CD4-positive, alpha-beta T cell treated with Interleukin-17A for 4 hours (primary cell): Measurements from ENCODE around the gene GDPD4.

Experiments used
- DNase-seq: peaks from one replicate; pipeline ENCODE4 v3.0.0-alpha.2; 2020; ENCODE audit warnings: mixed read lengths

The GDPD4 gene

GRCh38 chr11:77203901-77204753 lies 97.4 kb downstream of the GDPD4 start:
- DNase-seq = no peak

GRCh38 chr11:77202941-77203900 lies 98.3 kb downstream of the GDPD4 start:
- no peak for DNase-seq

DNA sequence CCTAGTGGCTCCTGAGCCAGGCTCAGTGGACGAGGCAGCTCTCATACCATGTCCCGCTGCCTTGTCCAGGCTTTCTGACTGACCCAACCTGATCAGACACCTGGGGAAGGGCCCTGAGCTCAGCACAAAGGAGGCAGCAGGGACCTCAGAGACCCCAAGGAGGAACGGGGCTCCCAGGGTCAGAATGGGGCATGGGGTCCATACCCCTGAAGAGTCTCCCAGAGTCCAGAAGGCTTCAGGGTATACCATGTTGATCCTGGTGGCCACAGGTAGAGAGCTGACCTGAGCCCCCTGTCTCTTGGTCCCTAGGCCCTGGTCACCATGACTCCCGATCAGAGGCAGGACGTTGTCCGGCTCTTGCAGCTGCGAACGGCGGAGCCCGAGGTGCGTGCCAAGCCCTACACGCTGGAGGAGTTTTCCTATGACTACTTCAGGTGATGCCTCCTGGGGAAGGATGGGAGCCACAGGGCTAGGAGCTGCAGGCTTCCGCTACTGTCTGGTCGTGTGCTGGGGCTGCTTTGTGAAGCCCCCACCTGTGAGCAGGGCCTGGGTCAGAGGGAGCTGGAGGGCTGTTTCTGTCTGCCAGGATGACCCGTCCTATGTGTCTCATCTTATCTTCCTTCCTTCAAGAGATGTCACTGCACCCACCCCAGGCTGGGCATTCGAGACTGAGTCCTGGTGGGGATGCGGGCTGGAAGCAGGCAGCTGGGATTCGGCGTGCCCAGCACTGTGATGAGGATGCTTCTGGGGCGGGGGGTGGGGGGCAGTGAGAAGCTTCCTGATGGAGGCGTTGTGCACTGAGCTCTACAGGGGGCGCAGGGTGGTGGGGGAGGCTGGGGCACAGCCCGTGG lies 99.3 kb downstream of the GDPD4 start:
- DNase-seq = no peak

DNA sequence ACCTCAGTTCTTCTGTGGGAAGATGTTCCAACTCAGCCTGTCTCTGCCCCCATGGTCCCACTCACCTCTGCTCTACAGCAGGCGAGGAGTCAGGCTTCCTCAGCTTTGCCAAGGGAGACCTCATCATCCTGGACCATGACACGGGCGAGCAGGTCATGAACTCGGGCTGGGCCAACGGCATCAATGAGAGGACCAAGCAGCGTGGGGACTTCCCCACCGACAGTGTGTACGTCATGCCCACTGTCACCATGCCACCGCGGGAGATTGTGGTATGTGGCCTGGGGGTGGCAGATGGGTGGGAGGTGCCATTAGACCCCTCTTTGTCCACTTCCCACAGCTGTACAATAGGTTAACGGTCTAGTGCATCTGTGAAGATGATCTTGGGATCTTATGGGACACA lies 100.1 kb downstream of the GDPD4 start:
- no peak for DNase-seq

- DNase-seq = no peak
Observed at GRCh38 chr11:77200351-77201268, 100.9 kb downstream of the GDPD4 start.

GRCh38 chr11:77199137-77199745 lies 102.2 kb downstream of the GDPD4 start:
- no peak for DNase-seq

GRCh38 chr11:77198440-77198849 lies 103.0 kb downstream of the GDPD4 start:
- DNase-seq = no peak

GRCh38 chr11:77197626-77198320 lies 103.7 kb downstream of the GDPD4 start:
- no peak for DNase-seq

DNA sequence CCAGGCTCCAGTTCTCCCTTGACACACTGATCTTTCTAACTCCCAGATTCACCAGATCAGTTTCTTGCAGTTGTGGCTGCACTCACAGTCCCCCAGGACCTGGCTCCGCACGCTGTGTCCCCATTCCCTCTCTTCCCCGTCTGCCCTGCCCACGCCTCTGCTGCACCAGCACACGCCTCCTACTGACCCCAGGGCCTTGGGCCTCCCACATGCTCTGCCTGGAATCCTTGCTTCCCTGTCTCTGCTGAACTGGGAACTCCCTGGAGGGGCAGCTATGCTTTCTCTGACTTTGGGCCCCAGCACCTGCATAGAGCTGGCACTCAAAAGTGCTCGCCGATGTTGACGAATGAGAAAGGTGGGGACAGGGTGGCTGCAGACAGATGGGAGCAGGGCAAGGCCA lies 104.5 kb downstream of the GDPD4 start:
- no peak for DNase-seq

GRCh38 chr11:77195071-77195755 lies 106.3 kb downstream of the GDPD4 start:
- no peak for DNase-seq

GRCh38 chr11:77193911-77194830 lies 107.3 kb downstream of the GDPD4 start:
- no peak for DNase-seq

DNA sequence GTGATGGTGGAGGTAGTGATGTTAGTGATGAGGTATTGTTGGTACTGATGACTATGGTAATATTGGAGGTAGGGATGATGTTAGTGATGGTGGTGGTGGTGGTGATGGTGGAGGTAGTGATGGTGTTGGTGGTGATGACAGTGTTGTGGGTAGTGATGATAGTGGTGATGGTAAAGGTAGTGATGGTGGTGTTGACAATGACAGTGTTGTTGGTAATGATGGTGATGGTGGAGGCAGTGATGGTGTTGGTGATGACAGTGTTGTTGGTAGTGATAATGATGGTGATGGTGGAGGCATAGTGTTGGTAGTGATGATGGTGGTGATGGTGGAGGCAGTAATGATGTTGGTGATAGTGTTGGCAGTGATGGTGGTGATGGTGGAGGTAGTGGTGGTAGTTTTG lies 108.3 kb downstream of the GDPD4 start:
- no peak for DNase-seq

GRCh38 chr11:77191823-77192495 lies 109.5 kb downstream of the GDPD4 start:
- DNase-seq = peak; percentile 49

- DNase-seq = no peak
Observed at GRCh38 chr11:77191429-77191822, 110.1 kb downstream of the GDPD4 start.

GRCh38 chr11:77190331-77191075 lies 111.0 kb downstream of the GDPD4 start:
- DNase-seq = no peak

- no peak for DNase-seq
Observed at GRCh38 chr11:77189588-77190210, 111.8 kb downstream of the GDPD4 start.
